Astrocyte (in vitro differentiated cells and primary cell): ENCODE results near the gene LEMD1. TPM values are rescaled to one million over a fixed set of nuclear protein-coding genes. Genes with fewer than 3 reads are reported as not detected.

Source experiments
- DNase-seq: peaks from one replicate; pipeline ENCODE4 v3.0.0-alpha.2; 2010; ENCODE audit warnings: low read depth
- FAIRE-seq: peaks from 2 replicates; lab custom pipeline; 2011; peaks lifted over from hg19 to GRCh38; lab: Jason Lieb, UNC
- H2AFZ ChIP-seq: 2 replicates; pipeline ENCODE4 v1.6.0; 2012; ENCODE audit warnings: low read depth, low read length, inconsistent platforms
- H3K27ac ChIP-seq: 2 replicates; pipeline ENCODE4 v1.5.1; 2011; ENCODE audit warnings: low read depth, low read length, inconsistent platforms
- H3K27me3 ChIP-seq: 2 replicates; pipeline ENCODE4 v1.6.0; 2011; ENCODE audit warnings: low read length, inconsistent platforms; ENCODE audit not compliant: insufficient read depth
- H3K36me3 ChIP-seq: 2 replicates; pipeline ENCODE4 v1.5.1; 2011; ENCODE audit warnings: low read length, inconsistent platforms; ENCODE audit not compliant: insufficient read depth
- H3K4me1 ChIP-seq: 2 replicates; pipeline ENCODE4 v1.5.1; 2011; ENCODE audit warnings: low read length, inconsistent platforms; ENCODE audit not compliant: insufficient read depth
- H3K4me2 ChIP-seq: 2 replicates; pipeline ENCODE4 v1.6.0; 2012; ENCODE audit warnings: low read length, inconsistent platforms
- H3K4me3 ChIP-seq: 2 replicates; pipeline ENCODE4 v1.5.1; 2011; ENCODE audit warnings: low read depth, mild to moderate bottlenecking, low read length, inconsistent platforms; ENCODE audit not compliant: insufficient read depth
- H3K79me2 ChIP-seq: 2 replicates; pipeline ENCODE4 v1.6.0; 2012; ENCODE audit warnings: mild to moderate bottlenecking, low read length, inconsistent platforms; ENCODE audit not compliant: insufficient read depth
- H3K9ac ChIP-seq: 2 replicates; pipeline ENCODE4 v1.6.0; 2012; ENCODE audit warnings: mild to moderate bottlenecking, low read length, inconsistent platforms
- H3K9me3 ChIP-seq: 2 replicates; pipeline ENCODE4 v1.5.1; 2012; ENCODE audit warnings: low read depth, mild to moderate bottlenecking, low read length, inconsistent platforms; ENCODE audit not compliant: insufficient read depth
- H4K20me1 ChIP-seq: 2 replicates; pipeline ENCODE4 v1.6.0; 2012; ENCODE audit warnings: low read length, inconsistent platforms; ENCODE audit not compliant: insufficient read depth
- H3K27ac Mint-ChIP-seq: one replicate; pipeline ENCODE4 v1.8.0; 2021; ENCODE audit warnings: mild to moderate bottlenecking, mixed read lengths; ENCODE audit not compliant: unreplicated experiment
- H3K27me3 Mint-ChIP-seq: one replicate; pipeline ENCODE4 v1.8.0; 2021; ENCODE audit warnings: low read depth, mixed read lengths; ENCODE audit not compliant: unreplicated experiment
- H3K36me3 Mint-ChIP-seq: one replicate; pipeline ENCODE4 v1.8.0; 2021; ENCODE audit warnings: low read depth, mixed read lengths; ENCODE audit not compliant: unreplicated experiment
- H3K4me1 Mint-ChIP-seq: one replicate; pipeline ENCODE4 v1.8.0; 2021; ENCODE audit warnings: low read depth, mixed read lengths; ENCODE audit not compliant: unreplicated experiment
- H3K4me3 Mint-ChIP-seq: one replicate; pipeline ENCODE4 v1.8.0; 2021; ENCODE audit warnings: mild to moderate bottlenecking, moderate library complexity, mixed read lengths; ENCODE audit not compliant: unreplicated experiment
- H3K9me3 Mint-ChIP-seq: one replicate; pipeline ENCODE4 v1.8.0; 2021; ENCODE audit warnings: mild to moderate bottlenecking, mixed read lengths; ENCODE audit not compliant: unreplicated experiment
- EZH2 ChIP-seq: IDR thresholded peaks from 2 replicates; pipeline ENCODE4 v1.6.1; 2012; ENCODE audit warnings: mild to moderate bottlenecking, low read length, inconsistent platforms; ENCODE audit not compliant: insufficient read depth
- total RNA-seq: library from RNA; stranded (reverse); gene quantifications from 2 replicates; pipeline ENCODE4 v1.2.1, GENCODE V29; 2021
- TF ChIP-seq, protein P1 (sequence below): IDR thresholded peaks from 2 replicates; pipeline ENCODE4 v1.5.1; 2011; ENCODE audit warnings: low read depth, mild to moderate bottlenecking, inconsistent platforms, low read length, moderate library complexity; ENCODE audit not compliant: insufficient read depth

LEMD1 gene
- total RNA-seq, 1 donor from 2014 or later = 3.1 TPM

DNA sequence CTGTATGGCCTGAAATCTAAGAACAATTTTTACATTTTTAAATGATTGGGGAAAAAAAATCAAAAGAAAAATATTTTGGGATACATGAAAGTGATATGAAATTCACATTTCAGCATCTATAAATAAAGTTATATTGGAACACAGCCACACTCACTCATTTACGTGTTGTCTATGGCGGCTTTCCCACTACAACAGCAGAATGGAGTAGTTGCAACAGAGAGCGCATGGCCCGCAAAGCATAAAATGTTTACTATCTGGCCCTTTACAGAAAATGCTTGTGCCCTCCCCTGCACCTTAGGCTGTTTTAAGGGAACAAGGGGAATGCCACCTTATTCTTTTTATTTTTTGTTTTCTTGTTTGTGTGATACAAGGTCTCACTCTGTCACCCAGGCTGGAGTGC is 68.7 kb downstream of the LEMD1 start:
- no peaks in the 10 kb centered on the region for H3K36me3 Mint-ChIP-seq
- DNase-seq (no peak), FAIRE-seq (no peak)
- H3K27me3 ChIP-seq = peaks cover 2% of the 10 kb centered on the region
- no peaks in the 10 kb centered on the region for H4K20me1 ChIP-seq
- H3K4me2 ChIP-seq = no peak overlapping the region
- H3K27me3 Mint-ChIP-seq = peaks cover 2% of the 10 kb centered on the region
- no peak overlapping the region for H3K27ac Mint-ChIP-seq
- H3K4me1 ChIP-seq = peaks cover 23% of the 10 kb centered on the region
- no peaks in the 10 kb centered on the region for H3K79me2 ChIP-seq
- no peak overlapping the region for H3K9ac ChIP-seq
- no peak overlapping the region for H3K4me3 Mint-ChIP-seq
- H3K4me1 Mint-ChIP-seq = peaks cover 29% of the 10 kb centered on the region
- H3K9me3 Mint-ChIP-seq = no peaks in the 10 kb centered on the region
- TF ChIP-seq, protein P1, sequence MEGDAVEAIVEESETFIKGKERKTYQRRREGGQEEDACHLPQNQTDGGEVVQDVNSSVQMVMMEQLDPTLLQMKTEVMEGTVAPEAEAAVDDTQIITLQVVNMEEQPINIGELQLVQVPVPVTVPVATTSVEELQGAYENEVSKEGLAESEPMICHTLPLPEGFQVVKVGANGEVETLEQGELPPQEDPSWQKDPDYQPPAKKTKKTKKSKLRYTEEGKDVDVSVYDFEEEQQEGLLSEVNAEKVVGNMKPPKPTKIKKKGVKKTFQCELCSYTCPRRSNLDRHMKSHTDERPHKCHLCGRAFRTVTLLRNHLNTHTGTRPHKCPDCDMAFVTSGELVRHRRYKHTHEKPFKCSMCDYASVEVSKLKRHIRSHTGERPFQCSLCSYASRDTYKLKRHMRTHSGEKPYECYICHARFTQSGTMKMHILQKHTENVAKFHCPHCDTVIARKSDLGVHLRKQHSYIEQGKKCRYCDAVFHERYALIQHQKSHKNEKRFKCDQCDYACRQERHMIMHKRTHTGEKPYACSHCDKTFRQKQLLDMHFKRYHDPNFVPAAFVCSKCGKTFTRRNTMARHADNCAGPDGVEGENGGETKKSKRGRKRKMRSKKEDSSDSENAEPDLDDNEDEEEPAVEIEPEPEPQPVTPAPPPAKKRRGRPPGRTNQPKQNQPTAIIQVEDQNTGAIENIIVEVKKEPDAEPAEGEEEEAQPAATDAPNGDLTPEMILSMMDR = no peak
- TF ChIP-seq EZH2 = no peak
- no peak overlapping the region for H2AFZ ChIP-seq
- no peaks in the 10 kb centered on the region for H3K36me3 ChIP-seq
- no peaks in the 10 kb centered on the region for H3K9me3 ChIP-seq
- H3K4me3 ChIP-seq = no peak overlapping the region
- H3K27ac ChIP-seq = no peak overlapping the region

DNA sequence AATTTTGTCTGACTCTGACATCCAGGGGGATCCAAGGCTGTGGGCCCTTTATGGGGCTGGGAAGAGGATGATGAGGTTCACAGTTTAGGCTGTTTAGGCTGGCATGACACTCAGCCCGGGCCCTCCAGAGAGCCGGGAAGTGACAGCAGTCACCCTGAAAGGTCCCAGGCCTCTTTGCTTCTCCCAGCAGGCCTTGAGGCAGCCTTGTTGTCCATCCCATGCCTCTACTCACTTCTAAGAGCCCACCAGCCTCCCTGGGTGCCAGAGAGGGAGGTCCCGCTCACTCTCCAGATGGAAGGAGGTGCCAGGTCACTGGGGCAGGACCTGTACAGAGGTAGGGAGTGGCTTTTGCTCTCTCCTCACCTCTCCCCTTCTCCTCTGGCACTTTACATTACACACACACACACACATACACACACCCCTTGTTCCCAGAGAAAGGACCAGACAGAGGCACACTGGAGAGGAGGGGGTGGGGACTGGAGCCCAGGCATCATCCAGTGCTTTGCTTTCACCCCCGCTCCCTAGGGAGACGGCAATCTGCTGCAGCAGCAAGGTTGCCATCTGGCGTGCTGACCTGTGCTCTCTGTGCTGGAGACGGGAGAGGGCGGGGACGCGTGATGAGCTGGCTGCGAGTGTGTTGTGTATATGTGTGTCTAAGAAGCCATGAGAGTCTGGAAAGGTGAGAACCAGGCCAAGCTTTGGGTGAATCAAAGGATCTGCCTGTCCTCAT is 69.7 kb downstream of the LEMD1 start:
- Histone ChIP-seq H3K27me3 (peaks cover 2% of the 10 kb centered on the region), H3K36me3 (no peaks in the 10 kb centered on the region), H3K4me3 (no peak overlapping the region), H4K20me1 (no peaks in the 10 kb centered on the region), H3K9me3 (no peaks in the 10 kb centered on the region), H2AFZ (no peak overlapping the region), H3K4me1 (peaks cover 21% of the 10 kb centered on the region), H3K27ac (no peak overlapping the region), H3K79me2 (no peaks in the 10 kb centered on the region), H3K9ac (no peak overlapping the region), H3K4me2 (no peak overlapping the region)
- H3K27me3 Mint-ChIP-seq = peaks cover 2% of the 10 kb centered on the region
- no peak overlapping the region for H3K27ac Mint-ChIP-seq
- H3K36me3 Mint-ChIP-seq = no peaks in the 10 kb centered on the region
- H3K4me1 Mint-ChIP-seq = peaks cover 32% of the 10 kb centered on the region
- no peak for FAIRE-seq
- TF ChIP-seq, protein P1 = no peak
- TF ChIP-seq EZH2 = no peak
- no peak for DNase-seq
- H3K4me3 Mint-ChIP-seq = no peak overlapping the region
- H3K9me3 Mint-ChIP-seq = no peaks in the 10 kb centered on the region

DNA sequence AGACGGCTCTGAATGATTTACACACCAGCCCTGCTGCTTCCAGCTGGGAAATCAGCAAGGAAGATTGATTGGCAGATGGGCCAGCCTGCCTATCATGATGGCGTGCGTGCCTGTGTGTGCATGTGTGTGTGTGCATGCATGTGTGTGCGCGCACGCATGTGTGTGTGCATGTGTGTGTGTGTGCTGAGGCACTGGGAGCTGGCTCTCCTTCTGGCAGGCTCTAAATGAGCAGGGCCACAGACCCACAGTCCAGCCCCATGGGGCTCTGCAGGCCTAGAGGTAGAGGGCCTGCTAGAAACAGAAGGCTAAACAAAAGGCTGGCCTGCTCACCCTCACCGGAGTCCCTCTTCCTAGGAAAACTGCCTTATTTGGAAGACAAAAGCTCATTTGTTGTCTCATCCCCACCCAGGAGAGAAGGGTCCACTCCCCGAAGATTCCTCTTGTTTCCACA is 71.1 kb downstream of the LEMD1 start:
- peaks cover 31% of the 10 kb centered on the region for H3K4me1 Mint-ChIP-seq
- H3K9ac ChIP-seq = no peak overlapping the region
- H4K20me1 ChIP-seq = no peaks in the 10 kb centered on the region
- H3K27ac ChIP-seq = no peak overlapping the region
- DNase-seq (no peak), FAIRE-seq (no peak)
- H3K36me3 ChIP-seq = no peaks in the 10 kb centered on the region
- no peak overlapping the region for H3K27ac Mint-ChIP-seq
- peaks cover 12% of the 10 kb centered on the region for H3K4me1 ChIP-seq
- no peaks in the 10 kb centered on the region for H3K79me2 ChIP-seq
- H3K4me3 ChIP-seq = no peak overlapping the region
- H3K27me3 ChIP-seq = peaks cover 4% of the 10 kb centered on the region
- H3K4me2 ChIP-seq = no peak overlapping the region
- H3K27me3 Mint-ChIP-seq = peaks cover 5% of the 10 kb centered on the region
- H3K36me3 Mint-ChIP-seq = no peaks in the 10 kb centered on the region
- H3K4me3 Mint-ChIP-seq = no peak overlapping the region
- no peak overlapping the region for H2AFZ ChIP-seq
- H3K9me3 ChIP-seq = no peaks in the 10 kb centered on the region
- H3K9me3 Mint-ChIP-seq = no peaks in the 10 kb centered on the region
- TF ChIP-seq EZH2 = no peak
- TF ChIP-seq, protein P1 = no peak
